OCI-LY7 (cell line): ENCODE results near the gene DBET.
"Not testable (repeated sequence)": the region's sequence is repeated elsewhere in the genome, so short reads cannot be mapped to it uniquely, and the experiment has no call there.

ENCODE experiments used
- EZH2phosphoT487 ChIP-seq: fragments of 200-600 bp; sonication (generic); IDR thresholded peaks from 2 replicates; pipeline ENCODE4 v1.6.1; 2018; ENCODE audit warnings: low read depth, borderline replicate concordance, mild to moderate bottlenecking, mixed run types, antibody characterized with exemption, low read length, moderate library complexity, mixed read lengths
- TF ChIP-seq, protein P1 (sequence below): fragments of 200-600 bp; sonication (generic); conservative IDR thresholded peaks from 2 replicates; pipeline ENCODE4 v1.5.1; 2014; ENCODE audit warnings: mild to moderate bottlenecking, antibody characterized with exemption, low read length, moderate library complexity, mixed read lengths

GRCh38 chr4:190106191-190106590, 41.9 kb downstream of the DBET start:
- TF ChIP-seq, protein P1, sequence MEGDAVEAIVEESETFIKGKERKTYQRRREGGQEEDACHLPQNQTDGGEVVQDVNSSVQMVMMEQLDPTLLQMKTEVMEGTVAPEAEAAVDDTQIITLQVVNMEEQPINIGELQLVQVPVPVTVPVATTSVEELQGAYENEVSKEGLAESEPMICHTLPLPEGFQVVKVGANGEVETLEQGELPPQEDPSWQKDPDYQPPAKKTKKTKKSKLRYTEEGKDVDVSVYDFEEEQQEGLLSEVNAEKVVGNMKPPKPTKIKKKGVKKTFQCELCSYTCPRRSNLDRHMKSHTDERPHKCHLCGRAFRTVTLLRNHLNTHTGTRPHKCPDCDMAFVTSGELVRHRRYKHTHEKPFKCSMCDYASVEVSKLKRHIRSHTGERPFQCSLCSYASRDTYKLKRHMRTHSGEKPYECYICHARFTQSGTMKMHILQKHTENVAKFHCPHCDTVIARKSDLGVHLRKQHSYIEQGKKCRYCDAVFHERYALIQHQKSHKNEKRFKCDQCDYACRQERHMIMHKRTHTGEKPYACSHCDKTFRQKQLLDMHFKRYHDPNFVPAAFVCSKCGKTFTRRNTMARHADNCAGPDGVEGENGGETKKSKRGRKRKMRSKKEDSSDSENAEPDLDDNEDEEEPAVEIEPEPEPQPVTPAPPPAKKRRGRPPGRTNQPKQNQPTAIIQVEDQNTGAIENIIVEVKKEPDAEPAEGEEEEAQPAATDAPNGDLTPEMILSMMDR, result not testable (repeated sequence)
- not testable (repeated sequence) for TF ChIP-seq EZH2phosphoT487
